VCaP (cell line): ENCODE measurements around the gene PERM1.
A peak's percentile ranks its signal among the peaks of the same experiment; 100 is the strongest.

Source experiments
- H3K27ac ChIP-seq: fragments of 450-650 bp; 2 replicates; pipeline ENCODE4 v1.5.1; 2017
- CTCF ChIP-seq: fragments of 450-650 bp; conservative IDR thresholded peaks from 2 replicates; pipeline ENCODE4 v1.5.1; 2017; ENCODE audit warnings: mild to moderate bottlenecking, moderate library complexity

Gene PERM1

DNA sequence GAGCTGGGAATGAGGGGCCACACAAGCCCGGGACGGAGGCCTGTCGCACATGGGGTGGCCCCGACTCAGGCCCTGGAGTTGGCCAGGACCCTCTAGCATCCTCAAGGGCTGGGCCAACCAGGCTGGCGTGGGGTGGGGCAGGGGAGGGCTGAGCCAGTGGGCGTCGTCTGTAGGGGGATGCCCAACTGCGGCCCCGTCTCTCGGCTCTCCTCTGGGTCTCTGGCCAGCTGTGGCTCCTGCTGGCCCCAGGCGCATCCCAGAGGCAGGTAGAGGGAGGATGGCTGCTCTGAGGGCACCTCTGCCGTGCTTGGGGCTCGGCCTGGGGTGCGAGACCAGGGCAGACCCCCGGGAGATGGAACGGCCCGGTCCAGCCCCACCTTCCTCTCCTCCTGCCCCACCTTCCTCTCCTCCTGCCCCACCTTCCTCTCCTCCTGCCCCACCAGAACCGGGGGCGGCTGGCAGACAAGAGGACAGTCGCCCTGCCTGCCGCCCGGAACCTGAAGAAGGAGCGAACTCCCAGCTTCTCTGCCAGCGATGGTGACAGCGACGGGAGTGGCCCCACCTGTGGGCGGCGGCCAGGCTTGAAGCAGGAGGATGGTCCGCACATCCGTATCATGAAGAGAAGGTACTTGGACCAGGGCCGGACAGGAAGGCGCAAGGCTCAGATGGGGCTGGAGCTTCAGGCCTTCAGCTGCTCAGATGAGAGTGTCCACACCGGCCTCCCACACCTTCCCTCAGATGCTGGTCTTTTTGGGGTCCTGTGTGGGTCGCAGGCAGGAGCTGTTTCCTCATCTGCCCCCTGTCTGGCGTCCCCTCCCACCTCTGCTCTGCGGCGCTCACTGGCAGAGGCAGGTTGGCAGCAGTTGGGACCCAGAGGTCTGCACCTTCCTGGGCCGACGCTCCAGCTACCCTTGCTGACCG lies 51.9 kb downstream of the PERM1 start:
- peak overlapping the region; percentile 80; the same call in 1 of the 2 replicates for H3K27ac ChIP-seq
- no peak for TF ChIP-seq CTCF

DNA sequence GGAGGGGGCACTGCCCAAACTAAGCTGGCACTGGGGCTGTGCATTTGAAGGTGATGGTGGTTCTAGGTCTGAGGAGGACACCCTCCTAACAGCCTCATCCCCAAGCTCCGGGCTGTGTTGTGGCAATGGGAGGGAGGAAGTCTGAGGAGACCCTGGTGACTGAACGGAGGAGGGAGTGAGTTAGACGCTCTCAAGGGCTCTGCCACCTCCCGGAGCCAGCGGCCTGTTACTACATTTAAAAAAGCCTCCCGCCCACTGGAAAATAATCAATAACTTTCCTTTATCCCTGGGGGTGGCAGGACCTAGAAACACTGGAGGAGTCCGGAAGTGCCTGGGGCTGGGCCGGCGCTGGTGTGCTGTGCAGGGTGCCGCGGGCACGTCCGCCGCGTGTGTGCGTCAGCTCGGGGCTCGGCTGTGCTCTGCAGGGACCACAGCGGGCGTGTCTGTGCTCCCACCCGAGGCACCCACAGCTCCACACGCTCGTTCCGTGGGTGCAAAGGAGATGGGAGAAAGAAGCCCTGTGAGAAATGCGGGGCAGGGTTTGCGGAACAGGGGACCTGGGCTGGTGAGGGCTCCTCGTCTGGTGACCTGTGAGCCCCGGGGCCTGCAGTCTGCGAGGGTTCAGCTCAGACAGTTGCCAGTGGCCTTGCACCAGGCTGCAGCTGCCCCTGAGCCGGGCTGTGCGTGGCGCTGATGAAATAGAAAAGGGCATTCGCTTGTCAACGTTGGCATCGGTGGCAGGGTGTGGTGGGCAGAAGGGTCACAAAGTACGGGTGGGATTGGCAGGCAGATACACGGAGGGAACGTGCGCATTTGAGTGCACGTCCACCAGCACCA lies 52.9 kb downstream of the PERM1 start:
- peak overlapping the region; percentile 8; the same call in 1 of the 2 replicates for H3K27ac ChIP-seq
- no peak for TF ChIP-seq CTCF

GRCh38 chr1:927748-928147 lies 54.1 kb downstream of the PERM1 start:
- TF ChIP-seq CTCF, result no peak
- peak overlapping the region; percentile 99; the same call in 1 of the 2 replicates for H3K27ac ChIP-seq

- no peak for TF ChIP-seq CTCF
- H3K27ac ChIP-seq, result peak overlapping the region; percentile 99; the same call in 1 of the 2 replicates
Observed at GRCh38 chr1:927234-927633, 54.7 kb downstream of the PERM1 start.

GRCh38 chr1:925561-926421 lies 56.1 kb downstream of the PERM1 start:
- peak overlapping the region; percentile 99 for H3K27ac ChIP-seq
- no peak for TF ChIP-seq CTCF
